HUDEP-2 (cell line): ENCODE data around the gene ADIPOR2.

Source experiments
- DNase-seq, 76 experiments: peaks; one replicate each; lab custom pipeline; 2025; ENCODE audit not compliant: unreplicated experiment in 76 of 76; lab: John Stamatoyannopoulos, UW

Gene ADIPOR2

GRCh38 chr12:1768615-1769014 lies 77.7 kb downstream of the ADIPOR2 start:
- DNase-seq = no peak

- DNase-seq = no peak
Measured at GRCh38 chr12:1769809-1770494, 79.1 kb downstream of the ADIPOR2 start.

GRCh38 chr12:1773937-1774655 lies 83.2 kb downstream of the ADIPOR2 start:
- no peak for DNase-seq

GRCh38 chr12:1776170-1776921 lies 85.5 kb downstream of the ADIPOR2 start:
- peak in 16 of 76 experiments; percentile 2 to 51 (median 26) for DNase-seq

GRCh38 chr12:1777798-1778197 lies 86.9 kb downstream of the ADIPOR2 start:
- no peak for DNase-seq

GRCh38 chr12:1778911-1779310 lies 88.0 kb downstream of the ADIPOR2 start:
- no peak for DNase-seq

- DNase-seq = no peak
Measured at GRCh38 chr12:1779783-1780182, 88.9 kb downstream of the ADIPOR2 start.

GRCh38 chr12:1781772-1782171 lies 90.9 kb downstream of the ADIPOR2 start:
- no peak for DNase-seq

GRCh38 chr12:1782215-1782614 lies 91.3 kb downstream of the ADIPOR2 start:
- no peak for DNase-seq

- no peak for DNase-seq
Measured at GRCh38 chr12:1787714-1788113, 96.8 kb downstream of the ADIPOR2 start.

- peak in 1 of 76 experiments; percentile 5 for DNase-seq
Measured at GRCh38 chr12:1790444-1790843, 99.6 kb downstream of the ADIPOR2 start.

GRCh38 chr12:1791104-1791841 lies 100.4 kb downstream of the ADIPOR2 start:
- DNase-seq = peak in 55 of 76 experiments; percentile 11 to 68 (median 40)

GRCh38 chr12:1792406-1792805 lies 101.5 kb downstream of the ADIPOR2 start:
- DNase-seq = no peak

- DNase-seq = no peak
Measured at GRCh38 chr12:1793426-1794210, 102.7 kb downstream of the ADIPOR2 start.

- DNase-seq = no peak
Measured at GRCh38 chr12:1794440-1795090, 103.7 kb downstream of the ADIPOR2 start.

GRCh38 chr12:1795221-1795784 lies 104.4 kb downstream of the ADIPOR2 start:
- DNase-seq = no peak

GRCh38 chr12:1795785-1796514 lies 105.1 kb downstream of the ADIPOR2 start:
- peak in 75 of 76 experiments; percentile 26 to 96 (median 91) for DNase-seq

- peak in 32 of 76 experiments; percentile 17 to 67 (median 32) for DNase-seq
Measured at GRCh38 chr12:1796515-1797010, 105.7 kb downstream of the ADIPOR2 start.
